Astrocyte (in vitro differentiated cells and primary cell): Measurements from ENCODE around the gene HAS3. TPM values are rescaled to one million over a fixed set of nuclear protein-coding genes. Genes with fewer than 3 reads are reported as not detected.

Experiments
- DNase-seq: peaks from one replicate; pipeline ENCODE4 v3.0.0-alpha.2; 2010; ENCODE audit warnings: low read depth
- FAIRE-seq: peaks from 2 replicates; lab custom pipeline; 2011; peaks lifted over from hg19 to GRCh38; lab: Jason Lieb, UNC
- H2AFZ ChIP-seq: 2 replicates; pipeline ENCODE4 v1.6.0; 2012; ENCODE audit warnings: low read depth, low read length, inconsistent platforms
- H3K27ac ChIP-seq: 2 replicates; pipeline ENCODE4 v1.5.1; 2011; ENCODE audit warnings: low read depth, low read length, inconsistent platforms
- H3K27me3 ChIP-seq: 2 replicates; pipeline ENCODE4 v1.6.0; 2011; ENCODE audit warnings: low read length, inconsistent platforms; ENCODE audit not compliant: insufficient read depth
- H3K36me3 ChIP-seq: 2 replicates; pipeline ENCODE4 v1.5.1; 2011; ENCODE audit warnings: low read length, inconsistent platforms; ENCODE audit not compliant: insufficient read depth
- H3K4me1 ChIP-seq: 2 replicates; pipeline ENCODE4 v1.5.1; 2011; ENCODE audit warnings: low read length, inconsistent platforms; ENCODE audit not compliant: insufficient read depth
- H3K4me2 ChIP-seq: 2 replicates; pipeline ENCODE4 v1.6.0; 2012; ENCODE audit warnings: low read length, inconsistent platforms
- H3K4me3 ChIP-seq: 2 replicates; pipeline ENCODE4 v1.5.1; 2011; ENCODE audit warnings: low read depth, mild to moderate bottlenecking, low read length, inconsistent platforms; ENCODE audit not compliant: insufficient read depth
- H3K79me2 ChIP-seq: 2 replicates; pipeline ENCODE4 v1.6.0; 2012; ENCODE audit warnings: mild to moderate bottlenecking, low read length, inconsistent platforms; ENCODE audit not compliant: insufficient read depth
- H3K9ac ChIP-seq: 2 replicates; pipeline ENCODE4 v1.6.0; 2012; ENCODE audit warnings: mild to moderate bottlenecking, low read length, inconsistent platforms
- H3K9me3 ChIP-seq: 2 replicates; pipeline ENCODE4 v1.5.1; 2012; ENCODE audit warnings: low read depth, mild to moderate bottlenecking, low read length, inconsistent platforms; ENCODE audit not compliant: insufficient read depth
- H4K20me1 ChIP-seq: 2 replicates; pipeline ENCODE4 v1.6.0; 2012; ENCODE audit warnings: low read length, inconsistent platforms; ENCODE audit not compliant: insufficient read depth
- H3K27ac Mint-ChIP-seq: one replicate; pipeline ENCODE4 v1.8.0; 2021; ENCODE audit warnings: mild to moderate bottlenecking, mixed read lengths; ENCODE audit not compliant: unreplicated experiment
- H3K27me3 Mint-ChIP-seq: one replicate; pipeline ENCODE4 v1.8.0; 2021; ENCODE audit warnings: low read depth, mixed read lengths; ENCODE audit not compliant: unreplicated experiment
- H3K36me3 Mint-ChIP-seq: one replicate; pipeline ENCODE4 v1.8.0; 2021; ENCODE audit warnings: low read depth, mixed read lengths; ENCODE audit not compliant: unreplicated experiment
- H3K4me1 Mint-ChIP-seq: one replicate; pipeline ENCODE4 v1.8.0; 2021; ENCODE audit warnings: low read depth, mixed read lengths; ENCODE audit not compliant: unreplicated experiment
- H3K4me3 Mint-ChIP-seq: one replicate; pipeline ENCODE4 v1.8.0; 2021; ENCODE audit warnings: mild to moderate bottlenecking, moderate library complexity, mixed read lengths; ENCODE audit not compliant: unreplicated experiment
- H3K9me3 Mint-ChIP-seq: one replicate; pipeline ENCODE4 v1.8.0; 2021; ENCODE audit warnings: mild to moderate bottlenecking, mixed read lengths; ENCODE audit not compliant: unreplicated experiment
- CTCF ChIP-seq: IDR thresholded peaks from 2 replicates; pipeline ENCODE4 v1.5.1; 2011; ENCODE audit warnings: low read depth, mild to moderate bottlenecking, inconsistent platforms, low read length, moderate library complexity; ENCODE audit not compliant: insufficient read depth
- EZH2 ChIP-seq: IDR thresholded peaks from 2 replicates; pipeline ENCODE4 v1.6.1; 2012; ENCODE audit warnings: mild to moderate bottlenecking, low read length, inconsistent platforms; ENCODE audit not compliant: insufficient read depth
- total RNA-seq: library from RNA; stranded (reverse); gene quantifications from 2 replicates; pipeline ENCODE4 v1.2.1, GENCODE V29; 2021

HAS3 gene
- total RNA-seq, 1 donor from 2014 or later: 2.0 TPM

- peaks cover 44% of the 10 kb centered on the region for H3K36me3 ChIP-seq
Measured at GRCh38 chr16:69150146-69150865, 44.9 kb downstream of the HAS3 start.

GRCh38 chr16:69157196-69157595 lies 51.7 kb downstream of the HAS3 start:
- peaks cover 24% of the 10 kb centered on the region for H3K36me3 Mint-ChIP-seq
- H3K4me3 ChIP-seq: no peak overlapping the region
- TF ChIP-seq CTCF: no peak
- no peak for TF ChIP-seq EZH2
- no peaks in the 10 kb centered on the region for H3K4me1 Mint-ChIP-seq
- no peak overlapping the region for H3K9ac ChIP-seq
- H3K27ac ChIP-seq: no peak overlapping the region
- DNase-seq (no peak), FAIRE-seq (no peak)
- H3K27me3 Mint-ChIP-seq: no peaks in the 10 kb centered on the region
- peaks cover 3% of the 10 kb centered on the region for H3K79me2 ChIP-seq
- no peaks in the 10 kb centered on the region for H3K9me3 Mint-ChIP-seq
- H3K4me3 Mint-ChIP-seq: no peak overlapping the region
- H3K4me1 ChIP-seq: no peaks in the 10 kb centered on the region
- peaks cover 4% of the 10 kb centered on the region for H4K20me1 ChIP-seq
- H3K27ac Mint-ChIP-seq: no peak overlapping the region
- H2AFZ ChIP-seq: no peak overlapping the region
- H3K36me3 ChIP-seq: peaks cover 65% of the 10 kb centered on the region
- H3K4me2 ChIP-seq: no peak overlapping the region
- no peaks in the 10 kb centered on the region for H3K9me3 ChIP-seq
- H3K27me3 ChIP-seq: no peaks in the 10 kb centered on the region

More at GRCh38 chr16:69150146-69150865, 44.9 kb downstream of the HAS3 start:
- H3K27me3 ChIP-seq: no peaks in the 10 kb centered on the region
- H3K36me3 Mint-ChIP-seq: peaks cover 9% of the 10 kb centered on the region
- H3K9me3 Mint-ChIP-seq: no peaks in the 10 kb centered on the region
- H3K27ac ChIP-seq: no peak overlapping the region
- peaks cover 30% of the 10 kb centered on the region for H4K20me1 ChIP-seq
- H3K4me1 ChIP-seq: no peaks in the 10 kb centered on the region
- H3K27me3 Mint-ChIP-seq: no peaks in the 10 kb centered on the region
- no peak overlapping the region for H3K9ac ChIP-seq
- TF ChIP-seq CTCF (peak; percentile 80), EZH2 (no peak)
- H3K4me3 ChIP-seq: no peak overlapping the region
- H3K9me3 ChIP-seq: no peaks in the 10 kb centered on the region
- DNase-seq: peak; percentile 45
- no peaks in the 10 kb centered on the region for H3K4me1 Mint-ChIP-seq
- peak; percentile 72 for FAIRE-seq
- H3K79me2 ChIP-seq: peaks cover 16% of the 10 kb centered on the region
- no peak overlapping the region for H3K27ac Mint-ChIP-seq
- no peak overlapping the region for H2AFZ ChIP-seq
- H3K4me2 ChIP-seq: no peak overlapping the region
- H3K4me3 Mint-ChIP-seq: peak overlapping the region; percentile 14

GRCh38 chr16:69160192-69160591 lies 54.7 kb downstream of the HAS3 start:
- H3K36me3 Mint-ChIP-seq: peaks cover 23% of the 10 kb centered on the region
- peaks cover 1% of the 10 kb centered on the region for H3K4me1 ChIP-seq
- no peak overlapping the region for H3K27ac Mint-ChIP-seq
- H3K27ac ChIP-seq: no peak overlapping the region
- H3K9me3 ChIP-seq: no peaks in the 10 kb centered on the region
- H3K27me3 ChIP-seq: no peaks in the 10 kb centered on the region
- H3K79me2 ChIP-seq: peaks cover 3% of the 10 kb centered on the region
- H3K36me3 ChIP-seq: peaks cover 55% of the 10 kb centered on the region
- no peak overlapping the region for H2AFZ ChIP-seq
- no peaks in the 10 kb centered on the region for H3K4me1 Mint-ChIP-seq
- H4K20me1 ChIP-seq: no peaks in the 10 kb centered on the region
- H3K4me3 Mint-ChIP-seq: no peak overlapping the region
- no peak overlapping the region for H3K9ac ChIP-seq
- no peak for FAIRE-seq
- no peaks in the 10 kb centered on the region for H3K27me3 Mint-ChIP-seq
- no peak for TF ChIP-seq EZH2
- no peaks in the 10 kb centered on the region for H3K9me3 Mint-ChIP-seq
- DNase-seq: no peak
- H3K4me3 ChIP-seq: no peak overlapping the region
- no peak overlapping the region for H3K4me2 ChIP-seq
